HepG2 (cell line): Measurements from ENCODE around the gene ITGB6. TPM values are rescaled to one million over a fixed set of nuclear protein-coding genes. Genes with fewer than 3 reads are reported as not detected.

Experiments
- ATAC-seq: fragments of 200-7000 bp; cut with Tn5 transposase; 3 replicates; pipeline ENCODE4 v1.9.1; 2020; ENCODE audit warnings: mild to moderate bottlenecking, moderate library complexity
- Bru-seq: library from RNA; stranded (reverse); fragments of 400-500 nt; gene quantifications from one replicate; lab custom pipeline; 2021; lab: Mats Ljungman, UMichigan
- BruChase-seq, 2 experiments: library from RNA; stranded (reverse); fragments of 400-500 nt; gene quantifications; one replicate each; lab custom pipeline; 2021; lab: Mats Ljungman, UMichigan
- BruUV-seq: library from RNA; stranded (reverse); fragments of 400-500 nt; replicated peaks from 2 replicates; lab custom pipeline; 2021; lab: Mats Ljungman, UMichigan
- CTCF ChIA-PET: fragments of 300-600 bp; formaldehyde crosslinking; extraction: SDS; loops from one replicate; lab custom pipeline; 2021; ENCODE audit warnings: low total read pairs, inconsistent platforms, low intra/inter-chr PET ratio; lab: Yijun Ruan, JAX
- POLR2A ChIA-PET: fragments of 350-600 bp; sonication (Branson Sonifier 250); formaldehyde crosslinking; loops from one replicate; lab custom pipeline; 2020; ENCODE audit warnings: antibody characterized with exemption, inconsistent platforms; lab: Yijun Ruan, JAX
- DNase-seq: peaks from one replicate; pipeline ENCODE4 v3.0.0-alpha.2; 2015; ENCODE audit warnings: low spot score
- FAIRE-seq: peaks from 3 replicates; lab custom pipeline; 2011; peaks lifted over from hg19 to GRCh38; lab: Jason Lieb, UNC
- H2AFZ ChIP-seq: one replicate; pipeline ENCODE4 v1.6.1; 2011; ENCODE audit warnings: low read length, inconsistent platforms
- H3K27ac ChIP-seq: fragments of 300-600 bp; 3 replicates; pipeline ENCODE4 v1.8.0; 2011; ENCODE audit warnings: mixed run types, mild to moderate bottlenecking, mixed read lengths, low read length, inconsistent platforms; ENCODE audit not compliant: insufficient read depth; ENCODE audit errors: extremely low read length
- H3K27me3 ChIP-seq, 2 experiments: fragments of 200-600 bp in 1 of 2; 2 replicates in 1 of 2; 3 replicates in 1 of 2; pipeline versions ENCODE4 v1.6.0 to v1.8.0; 2011; ENCODE audit warnings: low read length in 2 of 2, mild to moderate bottlenecking in 2 of 2, moderate library complexity in 2 of 2, inconsistent platforms in 1 of 2; ENCODE audit not compliant: insufficient read depth in 2 of 2, control insufficient read depth in 1 of 2
- H3K36me3 ChIP-seq, 2 experiments: fragments of 200-600 bp in 1 of 2; replicated peaks in 1 of 2; 2 replicates in 1 of 2; 3 replicates in 1 of 2; pipeline versions ENCODE4 v1.5.1 to v1.8.0; 2011; ENCODE audit warnings: low read length in 2 of 2, inconsistent platforms in 1 of 2; ENCODE audit not compliant: insufficient read depth in 2 of 2, control insufficient read depth in 1 of 2
- H3K4me1 ChIP-seq: 2 replicates; pipeline ENCODE4 v1.5.1; 2012; ENCODE audit warnings: low read length, inconsistent platforms; ENCODE audit not compliant: insufficient read depth
- H3K4me2 ChIP-seq: 2 replicates; pipeline ENCODE4 v1.6.0; 2011; ENCODE audit warnings: low read depth, low read length, inconsistent platforms
- H3K4me3 ChIP-seq, 3 experiments: fragments of 200-600 bp in 1 of 3; sonication (generic), shearing (Covaris generic) in 1 of 3; replicated peaks in 1 of 3; 2 replicates each; pipeline ENCODE4 v1.5.1; 2011 to 2016; ENCODE audit warnings: low read length in 3 of 3, inconsistent platforms in 2 of 3, low read depth in 2 of 3, mild to moderate bottlenecking in 2 of 3, control low read depth in 1 of 3, mixed read lengths in 1 of 3; ENCODE audit not compliant: insufficient read depth in 1 of 3
- H3K79me2 ChIP-seq: one replicate; pipeline ENCODE4 v1.6.1; 2011; ENCODE audit warnings: low read length, inconsistent platforms; ENCODE audit not compliant: insufficient read depth
- H3K9ac ChIP-seq: 2 replicates; pipeline ENCODE4 v1.6.0; 2011; ENCODE audit warnings: mild to moderate bottlenecking, low read depth, low read length, inconsistent platforms; ENCODE audit not compliant: insufficient read depth
- H3K9me3 ChIP-seq: 2 replicates; pipeline ENCODE4 v1.5.1; 2012; ENCODE audit warnings: mild to moderate bottlenecking, low read length
- H4K20me1 ChIP-seq: 2 replicates; pipeline ENCODE4 v1.6.0; 2011; ENCODE audit warnings: inconsistent platforms, mild to moderate bottlenecking, low read length, moderate library complexity; ENCODE audit not compliant: insufficient read depth
- FOSL1 ChIP-seq: sonication (generic); formaldehyde crosslinking; IDR thresholded peaks from 2 replicates; pipeline ENCODE4 v1.9.0; 2021; ENCODE audit warnings: missing genetic modification reagents, borderline replicate concordance
- IKZF5 ChIP-seq: IDR thresholded peaks from 2 replicates; pipeline ENCODE4 v1.6.1; 2018; ENCODE audit warnings: missing genetic modification reagents, mild to moderate bottlenecking, missing compliant biosample characterization
- KAT2B ChIP-seq: fragments of 150-350 bp; IDR thresholded peaks from 2 replicates; pipeline ENCODE4 v1.6.1; 2014; ENCODE audit warnings: low read depth, low read length, borderline replicate concordance
- REXO4 ChIP-seq: sonication (generic); formaldehyde crosslinking; IDR thresholded peaks from 2 replicates; pipeline ENCODE4 v1.8.0; 2022; ENCODE audit warnings: missing genetic modification reagents, mild to moderate bottlenecking, borderline replicate concordance
- SUZ12 ChIP-seq: fragments of 150-350 bp; IDR thresholded peaks from 2 replicates; pipeline ENCODE4 v1.6.1; 2014; ENCODE audit warnings: low read depth, low read length
- ZBTB8A ChIP-seq: sonication (generic); formaldehyde crosslinking; IDR thresholded peaks from 2 replicates; pipeline ENCODE4 v1.4.0; 2020; ENCODE audit warnings: mild to moderate bottlenecking, low read depth, missing genetic modification reagents, borderline replicate concordance
- ZNF780A ChIP-seq: sonication (generic); formaldehyde crosslinking; IDR thresholded peaks from 2 replicates; pipeline ENCODE4 v1.8.0; 2022; ENCODE audit warnings: mild to moderate bottlenecking, missing genetic modification reagents, moderate library complexity
- WGBS: methylation state at CpG from one replicate; pipeline ENCODE4 v1.1.6; 2017; ENCODE audit warnings: low lambda C conversion rate; 5-methylcytosine and 5-hydroxymethylcytosine counted together
- in situ Hi-C: cut with HindIII; loops from 2 replicates; pipeline ENCODE4 v1.10.0; 2017; ENCODE audit warnings: low pct_unique_long_range_greater_than_20kb; ENCODE audit not compliant: extremely low pct_ligation_motif_present
- intact Hi-C: fragments of 100-400 bp; cut with micrococcal nuclease; formaldehyde crosslinking; loops from one replicate; pipeline ENCODE4 v1.10.0; 2022; ENCODE audit not compliant: unreplicated experiment
- long read RNA-seq, 2 experiments: library from RNA in 1 of 2; library from polyadenylated mRNA in 1 of 2; stranded (forward) in 1 of 2; unstranded in 1 of 2; transcript quantifications; one replicate each; pipeline ENCODE4 v2.0.0, GENCODE V29; 2019 to 2022
- polyA minus RNA-seq, 3 experiments: library from RNA; depleted of rRNA, polyadenylated mRNA; stranded (reverse); fragments of >200 nt; gene quantifications; 2 replicates each; pipeline ENCODE4 v1.2.3, GENCODE V29; 2011; ENCODE audit warnings: low replicate concordance in 1 of 3
- polyA plus RNA-seq, 8 experiments: library from polyadenylated mRNA; depleted of rRNA in 3 of 8; stranded (reverse) in 7 of 8; unstranded in 1 of 8; fragments of >200 nt; fragmentation: Illumina TruSeq in 4 of 8; extraction: Trizol in 4 of 8; gene quantifications; 2 replicates each; pipeline versions ENCODE4 v1.2.1 to v1.2.3, GENCODE V29; 2011 to 2016; ENCODE audit warnings: low read depth in 4 of 8, missing spikeins in 1 of 8, mixed read lengths in 1 of 8; ENCODE audit not compliant: insufficient read depth in 1 of 8
- total RNA-seq, 5 experiments: library from RNA; depleted of rRNA; stranded (reverse); fragments of >200 nt; fragmentation: Illumina TruSeq; extraction: Trizol; gene quantifications; 2 replicates each; pipeline ENCODE4 v1.2.3, GENCODE V29; 2016; ENCODE audit warnings: low read depth in 1 of 5
- TF ChIP-seq, protein P1 (sequence below): sonication (generic); formaldehyde crosslinking; IDR thresholded peaks from 2 replicates; pipeline ENCODE4 v1.9.0; 2022; ENCODE audit warnings: missing genetic modification reagents, mild to moderate bottlenecking, borderline replicate concordance
- TF ChIP-seq, protein P2 (sequence below): sonication (generic); formaldehyde crosslinking; IDR thresholded peaks from 2 replicates; pipeline ENCODE4 v1.8.0; 2022; ENCODE audit warnings: mild to moderate bottlenecking, missing genetic modification reagents, moderate library complexity

ITGB6 gene, protein sequence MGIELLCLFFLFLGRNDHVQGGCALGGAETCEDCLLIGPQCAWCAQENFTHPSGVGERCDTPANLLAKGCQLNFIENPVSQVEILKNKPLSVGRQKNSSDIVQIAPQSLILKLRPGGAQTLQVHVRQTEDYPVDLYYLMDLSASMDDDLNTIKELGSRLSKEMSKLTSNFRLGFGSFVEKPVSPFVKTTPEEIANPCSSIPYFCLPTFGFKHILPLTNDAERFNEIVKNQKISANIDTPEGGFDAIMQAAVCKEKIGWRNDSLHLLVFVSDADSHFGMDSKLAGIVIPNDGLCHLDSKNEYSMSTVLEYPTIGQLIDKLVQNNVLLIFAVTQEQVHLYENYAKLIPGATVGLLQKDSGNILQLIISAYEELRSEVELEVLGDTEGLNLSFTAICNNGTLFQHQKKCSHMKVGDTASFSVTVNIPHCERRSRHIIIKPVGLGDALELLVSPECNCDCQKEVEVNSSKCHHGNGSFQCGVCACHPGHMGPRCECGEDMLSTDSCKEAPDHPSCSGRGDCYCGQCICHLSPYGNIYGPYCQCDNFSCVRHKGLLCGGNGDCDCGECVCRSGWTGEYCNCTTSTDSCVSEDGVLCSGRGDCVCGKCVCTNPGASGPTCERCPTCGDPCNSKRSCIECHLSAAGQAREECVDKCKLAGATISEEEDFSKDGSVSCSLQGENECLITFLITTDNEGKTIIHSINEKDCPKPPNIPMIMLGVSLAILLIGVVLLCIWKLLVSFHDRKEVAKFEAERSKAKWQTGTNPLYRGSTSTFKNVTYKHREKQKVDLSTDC
- total RNA-seq (2016; rRNA removed; fragmentation: Illumina TruSeq; extraction: Trizol) (not detected in 2 replicates), polyA plus RNA-seq (2011; rRNA removed) (not detected in 2 replicates), polyA minus RNA-seq (2011; rRNA and poly(A)+ RNA removed; ENCODE audit: low replicate concordance) (0.26 TPM in 1 of 2 replicates, not detected in the other), Bru-seq, nascent RNA (percentile 5 among the genes with signal in this experiment), BruChase-seq, experiment 1, labeled RNA remaining after a 6-hour chase (percentile 17 among the genes with signal in this experiment), BruChase-seq, experiment 2, labeled RNA remaining after a 2-hour chase (percentile 11 among the genes with signal in this experiment)
- not detected in 2 replicates for total RNA-seq (2016; cell fraction: cytosol; rRNA removed; fragmentation: Illumina TruSeq; extraction: Trizol; ENCODE audit: low read depth)
- total RNA-seq (2016; cell fraction: insoluble cytoplasmic fraction; rRNA removed; fragmentation: Illumina TruSeq; extraction: Trizol), result not detected in 2 replicates
- not detected in 2 replicates for total RNA-seq (2016; cell fraction: membrane; rRNA removed; fragmentation: Illumina TruSeq; extraction: Trizol)
- total RNA-seq (2016; cell fraction: nucleus; rRNA removed; fragmentation: Illumina TruSeq; extraction: Trizol), result not detected in 2 replicates
- polyA plus RNA-seq (2011; cell fraction: cytosol; rRNA removed), result not detected in 2 replicates
- polyA plus RNA-seq (2011; cell fraction: nucleus; rRNA removed), result not detected in 2 replicates
- not detected in 2 replicates for polyA plus RNA-seq (2012)
- polyA plus RNA-seq (2016; cell fraction: cytosol; fragmentation: Illumina TruSeq; extraction: Trizol; ENCODE audit: low read depth), result not detected in 2 replicates
- polyA plus RNA-seq (2016; cell fraction: insoluble cytoplasmic fraction; fragmentation: Illumina TruSeq; extraction: Trizol; ENCODE audit: low read depth), result not detected in 2 replicates
- polyA plus RNA-seq (2016; cell fraction: membrane; fragmentation: Illumina TruSeq; extraction: Trizol; ENCODE audit: low read depth), result not detected in 2 replicates
- not detected in 2 replicates for polyA plus RNA-seq (2016; cell fraction: nucleus; fragmentation: Illumina TruSeq; extraction: Trizol; ENCODE audit: insufficient read depth, low read depth)
- not detected in 2 replicates for polyA minus RNA-seq (2011; cell fraction: cytosol; rRNA and poly(A)+ RNA removed)
- polyA minus RNA-seq (2011; cell fraction: nucleus; rRNA and poly(A)+ RNA removed), result not detected in 2 replicates
- long read RNA-seq, experiment 1, result 0 reads
- long read RNA-seq, experiment 2, result 0 reads

DNA sequence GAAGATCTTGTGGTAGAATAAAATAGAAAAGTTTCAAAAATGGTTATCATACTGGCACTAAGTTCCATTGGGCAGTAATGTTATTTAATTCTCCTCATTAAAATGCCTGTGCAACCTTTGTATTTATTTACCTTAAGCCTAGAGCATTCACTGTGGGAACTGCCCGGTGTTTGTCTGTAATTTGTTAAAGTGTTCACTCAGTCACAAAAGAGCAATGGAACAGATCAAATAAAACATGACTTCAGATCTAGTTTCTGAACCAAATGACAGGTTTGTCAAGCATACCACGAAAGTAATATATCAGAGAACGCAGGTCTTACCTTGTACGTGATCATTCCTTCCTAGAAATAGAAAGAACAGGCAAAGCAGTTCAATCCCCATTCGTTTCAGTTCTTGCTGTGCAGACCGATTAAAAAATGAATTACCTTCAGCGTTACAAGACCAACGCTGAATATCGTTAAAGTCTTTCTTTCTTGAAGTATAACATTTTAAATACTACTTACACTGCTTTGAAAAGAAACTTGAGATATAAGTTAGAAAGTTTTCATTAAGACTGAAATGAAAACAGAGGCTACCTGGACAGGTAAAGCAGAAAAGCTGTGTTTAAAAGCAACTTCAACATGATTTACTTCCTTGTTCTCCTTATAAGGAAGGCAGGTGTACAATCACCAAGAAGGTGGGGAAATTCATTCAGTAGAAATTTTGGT, at the start of gene ITGB6:
Gene ITGB6 (minus strand): TSS at position 590 of the 707 bp plus-strand sequence. CDS start 209 bp downstream, at position 381.
- Histone ChIP-seq H4K20me1 (no peaks in the 10 kb centered on the region), H3K27ac (no peak within 1 kb of the TSS), H3K9me3 (no peaks in the 10 kb centered on the region), H3K4me1 (no peaks in the 10 kb centered on the region), H2AFZ (no peak within 1 kb of the TSS), H3K27me3 (peaks cover 2 to 3% of the 10 kb centered on the region in 2 experiments; a peak in 2 of 5 replicates), H3K4me3 (no peak within 1 kb of the TSS), H3K4me2 (no peak within 1 kb of the TSS), H3K9ac (no peak within 1 kb of the TSS), H3K36me3 (no peaks in the 10 kb centered on the region), H3K79me2 (no peaks in the 10 kb centered on the region)
- ChIA-PET CTCF (no interaction called here), POLR2A (no interaction called here)
- ATAC-seq, result no peak
- intact Hi-C loops, result no loop called here
- WGBS, result 34% methylated on average over 9 of the region's 9 CpGs
- no TSS peak for BruUV-seq
- FAIRE-seq, result no peak
- in situ Hi-C loops, result no loop called here
- DNase-seq, result no peak
- no peak for TF ChIP-seq FOSL1 (CRISPR knock-in tag)
- TF ChIP-seq IKZF5 (CRISPR knock-in tag), result no peak
- TF ChIP-seq, protein P1, sequence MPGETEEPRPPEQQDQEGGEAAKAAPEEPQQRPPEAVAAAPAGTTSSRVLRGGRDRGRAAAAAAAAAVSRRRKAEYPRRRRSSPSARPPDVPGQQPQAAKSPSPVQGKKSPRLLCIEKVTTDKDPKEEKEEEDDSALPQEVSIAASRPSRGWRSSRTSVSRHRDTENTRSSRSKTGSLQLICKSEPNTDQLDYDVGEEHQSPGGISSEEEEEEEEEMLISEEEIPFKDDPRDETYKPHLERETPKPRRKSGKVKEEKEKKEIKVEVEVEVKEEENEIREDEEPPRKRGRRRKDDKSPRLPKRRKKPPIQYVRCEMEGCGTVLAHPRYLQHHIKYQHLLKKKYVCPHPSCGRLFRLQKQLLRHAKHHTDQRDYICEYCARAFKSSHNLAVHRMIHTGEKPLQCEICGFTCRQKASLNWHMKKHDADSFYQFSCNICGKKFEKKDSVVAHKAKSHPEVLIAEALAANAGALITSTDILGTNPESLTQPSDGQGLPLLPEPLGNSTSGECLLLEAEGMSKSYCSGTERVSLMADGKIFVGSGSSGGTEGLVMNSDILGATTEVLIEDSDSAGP (CRISPR knock-in tag), result no peak
- no peak for TF ChIP-seq ZBTB8A (CRISPR knock-in tag)
- no peak for TF ChIP-seq KAT2B
- TF ChIP-seq REXO4, result no peak
- TF ChIP-seq, protein P2, sequence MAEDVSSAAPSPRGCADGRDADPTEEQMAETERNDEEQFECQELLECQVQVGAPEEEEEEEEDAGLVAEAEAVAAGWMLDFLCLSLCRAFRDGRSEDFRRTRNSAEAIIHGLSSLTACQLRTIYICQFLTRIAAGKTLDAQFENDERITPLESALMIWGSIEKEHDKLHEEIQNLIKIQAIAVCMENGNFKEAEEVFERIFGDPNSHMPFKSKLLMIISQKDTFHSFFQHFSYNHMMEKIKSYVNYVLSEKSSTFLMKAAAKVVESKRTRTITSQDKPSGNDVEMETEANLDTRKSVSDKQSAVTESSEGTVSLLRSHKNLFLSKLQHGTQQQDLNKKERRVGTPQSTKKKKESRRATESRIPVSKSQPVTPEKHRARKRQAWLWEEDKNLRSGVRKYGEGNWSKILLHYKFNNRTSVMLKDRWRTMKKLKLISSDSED, result no peak
- no peak for TF ChIP-seq SUZ12
- no peak for TF ChIP-seq ZNF780A (CRISPR knock-in tag)
